ENCODE data around the gene IL2RA. TPM values are rescaled to one million over a fixed set of nuclear protein-coding genes. Genes with fewer than 3 reads are reported as not detected.

Gene IL2RA
- total and polyA plus RNA-seq, 9 of the 15 experiments (the other 6 are each of a cell fraction or from before 2014, with no cell fraction given): 0.95 TPM; not detected in 8

GRCh38 chr10:6009150-6009549, 53.0 kb downstream of the IL2RA start (continued):
- no peak for TF ChIP-seq ZFP91 (CRISPR knock-in tag; IDR thresholded peaks at IDR 0.05)
- TF ChIP-seq PTRF (tag; IDR thresholded peaks at IDR 0.05): no peak
- TF ChIP-seq BRCA1 (IDR thresholded peaks at IDR 0.05): no peak
- TF ChIP-seq BRCA1 (CRISPR knock-in tag; IDR thresholded peaks at IDR 0.05): no peak
- no peak for TF ChIP-seq KHSRP (IDR thresholded peaks at IDR 0.05)
- no peak for TF ChIP-seq CEBPG (CRISPR knock-in tag; IDR thresholded peaks at IDR 0.05)
- TF ChIP-seq CEBPG (tag; conservative IDR thresholded peaks at IDR 0.05 in 1 of 2, IDR thresholded peaks at IDR 0.05 in 1 of 2): peak in 1 of 2 experiments; percentile 32; a peak in 1 of 4 replicates
- peak; percentile 34 for TF ChIP-seq CEBPB (tag; IDR thresholded peaks at IDR 0.05)
- no peak for TF ChIP-seq ESRRB (CRISPR knock-in tag; IDR thresholded peaks at IDR 0.05; ENCODE audit: borderline replicate concordance)
- no peak for TF ChIP-seq THAP7 (CRISPR knock-in tag; IDR thresholded peaks at IDR 0.05)
- TF ChIP-seq MAZ (CRISPR knock-in tag; conservative IDR thresholded peaks at IDR 0.05 in 1 of 2, IDR thresholded peaks at IDR 0.05 in 1 of 2): no peak
- TF ChIP-seq SRSF9 (IDR thresholded peaks at IDR 0.05; ENCODE audit: borderline replicate concordance, low read depth, low read length): no peak
- TF ChIP-seq CBX5 (IDR thresholded peaks at IDR 0.05; ENCODE audit: borderline replicate concordance, low read depth): no peak
- peak; percentile 28; the same call in 1 of the 2 replicates for TF ChIP-seq ATF3 (IDR thresholded peaks at IDR 0.05)
- no peak for TF ChIP-seq ATF3 (CRISPR knock-in tag; conservative IDR thresholded peaks at IDR 0.05)
